MM.1S (cell line): ENCODE results near the gene GAS7.

Source experiments
- CTCF ChIP-seq: fragments of 300-600 bp; sonication (generic); IDR thresholded peaks from 2 replicates; pipeline ENCODE4 v1.5.1; 2016; ENCODE audit warnings: antibody characterized with exemption, low read length, mixed read lengths
- EZH2phosphoT487 ChIP-seq: fragments of 300-600 bp; sonication (generic); IDR thresholded peaks from 2 replicates; pipeline ENCODE4 v1.6.1; 2018; ENCODE audit warnings: antibody characterized with exemption, low read length

GRCh38 chr17:10064536-10064935 is 133.9 kb downstream of the GAS7 start:
- TF ChIP-seq CTCF (no peak), EZH2phosphoT487 (no peak)
